ENCODE measurements around the gene KCNT1.

DNA sequence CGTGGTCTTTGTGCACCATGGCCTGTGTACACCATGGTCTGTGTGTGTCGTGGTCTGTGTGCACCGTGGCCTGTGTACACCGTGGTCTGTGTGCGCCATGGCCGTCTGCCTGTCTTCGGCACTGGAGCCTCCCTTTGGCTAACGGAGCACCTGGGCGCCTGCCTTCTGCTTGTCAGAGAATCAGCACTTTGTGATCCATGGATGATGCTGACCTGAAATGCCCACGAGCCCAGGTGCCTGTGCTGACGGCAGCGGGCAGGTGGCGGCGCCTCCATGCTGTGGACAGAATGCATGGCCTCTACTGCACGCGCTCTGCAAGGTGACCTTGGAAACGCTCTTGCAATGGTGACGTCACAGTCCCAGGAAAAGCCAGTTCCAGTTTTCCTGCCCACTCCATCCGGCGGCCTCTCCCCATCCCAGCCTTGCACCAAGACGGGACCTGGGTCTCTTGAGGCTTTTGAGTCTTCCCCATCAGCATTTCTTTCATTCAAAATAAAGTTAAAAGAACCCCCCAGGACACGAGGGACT is 24.3 kb upstream of the KCNT1 start:
- TF ChIP-seq, protein P1, sequence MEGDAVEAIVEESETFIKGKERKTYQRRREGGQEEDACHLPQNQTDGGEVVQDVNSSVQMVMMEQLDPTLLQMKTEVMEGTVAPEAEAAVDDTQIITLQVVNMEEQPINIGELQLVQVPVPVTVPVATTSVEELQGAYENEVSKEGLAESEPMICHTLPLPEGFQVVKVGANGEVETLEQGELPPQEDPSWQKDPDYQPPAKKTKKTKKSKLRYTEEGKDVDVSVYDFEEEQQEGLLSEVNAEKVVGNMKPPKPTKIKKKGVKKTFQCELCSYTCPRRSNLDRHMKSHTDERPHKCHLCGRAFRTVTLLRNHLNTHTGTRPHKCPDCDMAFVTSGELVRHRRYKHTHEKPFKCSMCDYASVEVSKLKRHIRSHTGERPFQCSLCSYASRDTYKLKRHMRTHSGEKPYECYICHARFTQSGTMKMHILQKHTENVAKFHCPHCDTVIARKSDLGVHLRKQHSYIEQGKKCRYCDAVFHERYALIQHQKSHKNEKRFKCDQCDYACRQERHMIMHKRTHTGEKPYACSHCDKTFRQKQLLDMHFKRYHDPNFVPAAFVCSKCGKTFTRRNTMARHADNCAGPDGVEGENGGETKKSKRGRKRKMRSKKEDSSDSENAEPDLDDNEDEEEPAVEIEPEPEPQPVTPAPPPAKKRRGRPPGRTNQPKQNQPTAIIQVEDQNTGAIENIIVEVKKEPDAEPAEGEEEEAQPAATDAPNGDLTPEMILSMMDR (IDR thresholded peaks at IDR 0.05), result no peak
- TF ChIP-seq POLR2A (IDR thresholded peaks at IDR 0.05), result no peak
